Fibroblast of villous mesenchyme (primary cell): ENCODE measurements around the gene LRRC3. TPM values are rescaled to one million over a fixed set of nuclear protein-coding genes. Genes with fewer than 3 reads are reported as not detected.

Experiments used
- DNase-seq: peaks from one replicate; pipeline ENCODE4 v3.0.0-alpha.2; 2010; ENCODE audit warnings: low read depth
- H3K4me3 ChIP-seq: 2 replicates; pipeline ENCODE4 v1.5.1; 2011; ENCODE audit warnings: low read depth, mild to moderate bottlenecking, low read length
- CTCF ChIP-seq: IDR thresholded peaks from 2 replicates; pipeline ENCODE4 v1.5.1; 2012; ENCODE audit warnings: low read depth, mild to moderate bottlenecking, low read length; ENCODE audit not compliant: insufficient read depth
- total RNA-seq: library from RNA; depleted of rRNA; stranded (reverse); fragments of >200 nt; gene quantifications from 2 replicates; pipeline ENCODE4 v1.2.3, GENCODE V29; 2012

The LRRC3 gene
- total RNA-seq: under 0.01 and 0.64 TPM in 2 replicates

- no peak for TF ChIP-seq CTCF
- H3K4me3 ChIP-seq: peak within 1 kb of the TSS; percentile 57
- DNase-seq: peak; percentile 79
These were observed at the start of gene LRRC3 for GRCh38 chr21:44454747-44455523. LRRC3 (plus strand) TSS chr21:44455510; CDS start chr21:44456645, 1,135 bp downstream.

GRCh38 chr21:44405948-44406872, 49.1 kb upstream of the LRRC3 start:
- peak; percentile 51 for DNase-seq
- TF ChIP-seq CTCF: no peak
- no peak overlapping the region for H3K4me3 ChIP-seq

- no peak for TF ChIP-seq CTCF
- no peak overlapping the region for H3K4me3 ChIP-seq
- DNase-seq: no peak
These were observed 48.4 kb upstream of the LRRC3 start for GRCh38 chr21:44406953-44407352.

- no peak for DNase-seq
- H3K4me3 ChIP-seq: no peak overlapping the region
- no peak for TF ChIP-seq CTCF
These were observed 47.8 kb upstream of the LRRC3 start for GRCh38 chr21:44407493-44407892.

- DNase-seq: no peak
- no peak for TF ChIP-seq CTCF
- no peak overlapping the region for H3K4me3 ChIP-seq
These were observed 47.1 kb upstream of the LRRC3 start for GRCh38 chr21:44408226-44408625.

GRCh38 chr21:44413566-44414290, 41.6 kb upstream of the LRRC3 start:
- no peak for DNase-seq
- no peak overlapping the region for H3K4me3 ChIP-seq
- no peak for TF ChIP-seq CTCF
